Progenitor cell of endocrine pancreas (in vitro differentiated cells): Measurements from ENCODE around the gene MAP3K3. TPM values are rescaled to one million over a fixed set of nuclear protein-coding genes. Genes with fewer than 3 reads are reported as not detected.
"Not testable (repeated sequence)": the region's sequence is repeated elsewhere in the genome, so short reads cannot be mapped to it uniquely, and the experiment has no call there.

Experiments
- DNase-seq: peaks from one replicate; pipeline ENCODE4 v3.0.0; 2021; ENCODE audit warnings: low spot score; ENCODE audit not compliant: unreplicated experiment
- H3K27ac Mint-ChIP-seq: 2 replicates; pipeline ENCODE4 v1.8.0; 2021; ENCODE audit warnings: mild to moderate bottlenecking, moderate library complexity, mixed read lengths
- H3K27me3 Mint-ChIP-seq: 2 replicates; pipeline ENCODE4 v1.8.0; 2021; ENCODE audit warnings: mixed read lengths
- H3K36me3 Mint-ChIP-seq: 2 replicates; pipeline ENCODE4 v1.8.0; 2022; ENCODE audit warnings: mixed read lengths; ENCODE audit not compliant: insufficient read depth
- H3K4me1 Mint-ChIP-seq: 2 replicates; pipeline ENCODE4 v1.8.0; 2021; ENCODE audit warnings: low read depth, mixed read lengths
- H3K4me3 Mint-ChIP-seq: 2 replicates; pipeline ENCODE4 v1.8.0; 2021; ENCODE audit warnings: low read depth, mild to moderate bottlenecking, moderate library complexity, mixed read lengths
- H3K9me3 Mint-ChIP-seq: 2 replicates; pipeline ENCODE4 v1.8.0; 2021; ENCODE audit warnings: low read depth, mixed read lengths
- total RNA-seq: library from RNA; stranded (reverse); gene quantifications from 2 replicates; pipeline ENCODE4 v1.2.1, GENCODE V29; 2021
- TF ChIP-seq, protein P1 (sequence below): fragments of 200-600 bp; sonication (generic); IDR thresholded peaks from one replicate; pipeline ENCODE4 v1.5.0; 2021; ENCODE audit warnings: antibody characterized with exemption, mild to moderate bottlenecking; ENCODE audit not compliant: unreplicated experiment

The MAP3K3 gene
- total RNA-seq, 1 donor from 2014 or later = 19.1 TPM

DNA sequence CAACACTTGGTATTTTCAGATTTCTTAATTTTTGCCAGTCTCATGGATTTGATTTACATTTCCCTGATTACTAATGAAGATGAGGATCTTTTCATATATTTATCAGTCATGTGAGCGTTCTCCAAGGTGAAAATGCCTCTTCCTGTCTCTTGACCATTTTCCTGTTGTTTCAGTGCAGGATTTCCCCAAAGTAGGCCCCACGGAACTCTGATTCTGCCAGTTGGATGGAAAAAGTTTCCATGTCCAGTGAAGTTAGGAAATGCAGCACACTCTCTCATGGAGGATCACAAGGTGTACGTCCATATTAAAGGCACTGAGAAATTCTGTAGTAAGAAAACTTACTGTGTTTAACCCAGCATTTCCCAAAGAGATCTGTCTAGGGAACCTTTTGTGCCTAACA, 94.2 kb downstream of the MAP3K3 start:
- DNase-seq = no peak
- Mint-ChIP-seq H3K36me3 (no peaks in the 10 kb centered on the region), H3K4me3 (no peak overlapping the region), H3K27me3 (no peaks in the 10 kb centered on the region), H3K4me1 (peaks cover 2% of the 10 kb centered on the region), H3K9me3 (no peaks in the 10 kb centered on the region), H3K27ac (no peak overlapping the region)
- TF ChIP-seq, protein P1, sequence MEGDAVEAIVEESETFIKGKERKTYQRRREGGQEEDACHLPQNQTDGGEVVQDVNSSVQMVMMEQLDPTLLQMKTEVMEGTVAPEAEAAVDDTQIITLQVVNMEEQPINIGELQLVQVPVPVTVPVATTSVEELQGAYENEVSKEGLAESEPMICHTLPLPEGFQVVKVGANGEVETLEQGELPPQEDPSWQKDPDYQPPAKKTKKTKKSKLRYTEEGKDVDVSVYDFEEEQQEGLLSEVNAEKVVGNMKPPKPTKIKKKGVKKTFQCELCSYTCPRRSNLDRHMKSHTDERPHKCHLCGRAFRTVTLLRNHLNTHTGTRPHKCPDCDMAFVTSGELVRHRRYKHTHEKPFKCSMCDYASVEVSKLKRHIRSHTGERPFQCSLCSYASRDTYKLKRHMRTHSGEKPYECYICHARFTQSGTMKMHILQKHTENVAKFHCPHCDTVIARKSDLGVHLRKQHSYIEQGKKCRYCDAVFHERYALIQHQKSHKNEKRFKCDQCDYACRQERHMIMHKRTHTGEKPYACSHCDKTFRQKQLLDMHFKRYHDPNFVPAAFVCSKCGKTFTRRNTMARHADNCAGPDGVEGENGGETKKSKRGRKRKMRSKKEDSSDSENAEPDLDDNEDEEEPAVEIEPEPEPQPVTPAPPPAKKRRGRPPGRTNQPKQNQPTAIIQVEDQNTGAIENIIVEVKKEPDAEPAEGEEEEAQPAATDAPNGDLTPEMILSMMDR = no peak

DNA sequence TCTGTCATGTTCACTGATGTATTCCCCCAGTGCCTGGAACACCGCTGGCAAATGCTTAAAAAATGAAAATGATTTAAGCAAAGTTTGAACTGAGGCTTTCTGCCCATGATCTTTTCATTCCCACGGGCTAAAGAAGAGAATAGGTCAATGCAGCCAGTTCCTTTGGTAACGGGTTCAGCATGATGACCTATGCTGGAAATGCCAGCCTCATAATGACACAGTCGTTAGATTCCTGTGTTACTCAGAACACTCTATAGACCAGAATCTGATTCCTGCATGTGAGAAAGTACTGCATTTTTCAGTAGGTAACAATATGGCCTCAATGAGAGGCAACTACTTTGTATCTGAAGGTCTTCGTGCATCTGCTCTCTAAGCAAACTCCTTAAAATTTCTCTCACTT, 96.8 kb downstream of the MAP3K3 start:
- Mint-ChIP-seq H3K9me3 (no peaks in the 10 kb centered on the region), H3K27ac (no peak overlapping the region), H3K4me1 (peaks cover 2% of the 10 kb centered on the region), H3K27me3 (no peaks in the 10 kb centered on the region), H3K36me3 (no peaks in the 10 kb centered on the region), H3K4me3 (no peak overlapping the region)
- DNase-seq = no peak
- TF ChIP-seq, protein P1 = no peak

DNA sequence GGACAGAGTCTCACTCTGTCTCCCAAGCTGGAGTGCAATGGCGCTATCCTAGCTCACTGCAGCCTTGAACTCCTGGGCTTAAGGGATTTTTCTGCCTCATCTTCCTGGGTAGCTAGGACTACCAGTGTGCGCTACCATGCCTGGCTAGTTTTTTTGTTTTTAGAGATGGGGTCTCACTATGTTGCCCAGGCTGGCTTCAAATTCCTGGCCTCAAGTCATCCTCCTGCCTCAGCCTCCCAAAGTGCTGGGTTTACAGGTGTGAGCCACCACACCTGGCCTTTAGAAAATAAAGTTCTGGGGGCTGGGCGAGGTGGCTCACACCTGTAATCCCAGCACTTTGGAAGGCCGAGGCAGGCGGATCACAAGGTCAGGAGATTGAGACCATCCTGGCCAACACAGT, 98.0 kb downstream of the MAP3K3 start:
- H3K4me1 Mint-ChIP-seq, H3K27me3 Mint-ChIP-seq, DNase-seq, H3K27ac Mint-ChIP-seq, H3K9me3 Mint-ChIP-seq, H3K4me3 Mint-ChIP-seq, H3K36me3 Mint-ChIP-seq: not testable (repeated sequence)

DNA sequence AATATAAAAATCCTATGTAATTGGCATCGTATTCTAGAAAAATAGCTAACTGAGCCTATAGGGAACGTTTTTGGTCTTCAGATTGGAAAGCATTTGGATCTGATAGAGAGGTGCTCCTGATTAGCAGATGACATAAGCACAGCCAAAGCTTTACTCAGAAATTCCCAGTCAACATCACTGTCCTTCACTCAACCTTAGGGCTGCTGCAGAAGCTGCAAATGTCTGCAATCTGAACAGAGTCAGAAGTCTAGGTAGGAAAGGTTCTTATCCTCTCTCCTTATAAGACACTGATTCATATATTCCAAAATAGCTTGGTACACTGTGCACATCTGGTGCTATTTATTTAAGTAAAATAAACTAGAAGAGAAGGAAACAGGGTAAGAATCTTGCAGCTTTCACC, 100.2 kb downstream of the MAP3K3 start:
- Mint-ChIP-seq H3K27ac (no peak overlapping the region), H3K4me3 (no peak overlapping the region), H3K27me3 (no peaks in the 10 kb centered on the region), H3K36me3 (peaks cover 5% of the 10 kb centered on the region), H3K9me3 (no peaks in the 10 kb centered on the region), H3K4me1 (peaks cover 2% of the 10 kb centered on the region)
- TF ChIP-seq, protein P1 = no peak
- no peak for DNase-seq

DNA sequence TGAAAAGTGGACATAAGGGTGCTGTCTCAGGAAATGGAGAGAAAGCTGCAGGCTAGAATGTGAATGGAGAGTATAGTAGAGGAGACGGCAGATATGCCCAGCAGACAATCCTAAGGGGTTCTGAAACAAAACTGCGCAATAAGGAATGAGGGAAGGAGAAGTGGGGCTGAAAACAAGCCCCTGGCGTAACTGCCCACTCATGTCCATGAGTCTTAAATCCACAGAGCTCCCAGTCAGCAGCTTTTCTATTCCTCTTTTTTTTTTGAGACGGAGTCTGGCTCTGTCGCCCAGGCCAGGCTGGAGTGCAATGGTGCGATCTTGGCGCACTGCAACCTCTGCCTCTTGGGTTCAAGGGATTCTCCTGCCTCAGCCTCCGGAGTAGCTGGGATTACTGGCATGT, 113.5 kb downstream of the MAP3K3 start:
- TF ChIP-seq, protein P1 = no peak
- no peak overlapping the region for H3K4me3 Mint-ChIP-seq
- H3K27ac Mint-ChIP-seq = no peak overlapping the region

DNA sequence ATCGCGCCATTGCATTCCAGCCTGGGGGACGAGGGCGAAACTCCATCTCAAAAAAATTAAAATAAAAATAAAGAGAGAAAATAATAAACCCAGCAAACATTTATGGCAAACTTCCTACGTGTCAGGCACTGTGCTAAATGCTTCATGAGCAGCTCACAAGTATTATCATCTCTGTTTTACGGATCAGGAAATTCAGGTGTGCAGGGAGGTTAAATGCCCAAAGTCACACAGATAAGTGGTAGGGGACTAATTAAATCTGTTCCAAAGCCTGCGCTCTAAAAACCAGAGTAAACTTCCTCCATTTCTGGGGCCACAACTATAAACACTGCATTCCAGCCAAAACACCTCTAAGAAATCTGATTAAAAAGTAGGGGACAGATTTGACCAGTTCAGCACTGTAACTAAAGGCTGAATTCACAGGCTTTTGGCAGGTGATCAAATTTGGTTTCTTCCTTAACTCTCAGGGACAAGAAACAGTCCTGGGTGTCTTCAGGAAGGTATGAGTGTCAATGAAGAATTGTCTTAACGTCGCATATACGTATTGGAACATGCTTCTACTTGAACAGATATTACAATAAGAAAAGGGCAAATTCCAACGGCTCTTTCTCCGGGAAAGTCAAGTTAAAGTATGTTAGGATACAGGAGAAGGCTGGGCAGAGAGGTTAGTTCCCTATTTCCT, 118.4 kb downstream of the MAP3K3 start:
- TF ChIP-seq, protein P1 = no peak
- Mint-ChIP-seq H3K4me3 (peak overlapping the region; percentile 98), H3K27me3 (no peaks in the 10 kb centered on the region), H3K9me3 (no peaks in the 10 kb centered on the region), H3K4me1 (peaks cover 10% of the 10 kb centered on the region), H3K27ac (peak overlapping the region; percentile 97), H3K36me3 (no peaks in the 10 kb centered on the region)
- DNase-seq = no peak

More for the DNA sequence above, 113.5 kb downstream of the MAP3K3 start:
- H3K9me3 Mint-ChIP-seq = no peaks in the 10 kb centered on the region
- H3K4me1 Mint-ChIP-seq = peaks cover 6% of the 10 kb centered on the region
- no peak for DNase-seq
- H3K27me3 Mint-ChIP-seq = no peaks in the 10 kb centered on the region
- H3K36me3 Mint-ChIP-seq = peaks cover 1% of the 10 kb centered on the region
